Measurements from ENCODE around the gene PPP1R37. TPM values are rescaled to one million over a fixed set of nuclear protein-coding genes. Genes with fewer than 3 reads are reported as not detected.

The PPP1R37 gene
- total and polyA plus RNA-seq, 2 donors (not counting 1 experiment from before 2014, with no cell fraction given) = 20.7 to 28.1 TPM

DNA sequence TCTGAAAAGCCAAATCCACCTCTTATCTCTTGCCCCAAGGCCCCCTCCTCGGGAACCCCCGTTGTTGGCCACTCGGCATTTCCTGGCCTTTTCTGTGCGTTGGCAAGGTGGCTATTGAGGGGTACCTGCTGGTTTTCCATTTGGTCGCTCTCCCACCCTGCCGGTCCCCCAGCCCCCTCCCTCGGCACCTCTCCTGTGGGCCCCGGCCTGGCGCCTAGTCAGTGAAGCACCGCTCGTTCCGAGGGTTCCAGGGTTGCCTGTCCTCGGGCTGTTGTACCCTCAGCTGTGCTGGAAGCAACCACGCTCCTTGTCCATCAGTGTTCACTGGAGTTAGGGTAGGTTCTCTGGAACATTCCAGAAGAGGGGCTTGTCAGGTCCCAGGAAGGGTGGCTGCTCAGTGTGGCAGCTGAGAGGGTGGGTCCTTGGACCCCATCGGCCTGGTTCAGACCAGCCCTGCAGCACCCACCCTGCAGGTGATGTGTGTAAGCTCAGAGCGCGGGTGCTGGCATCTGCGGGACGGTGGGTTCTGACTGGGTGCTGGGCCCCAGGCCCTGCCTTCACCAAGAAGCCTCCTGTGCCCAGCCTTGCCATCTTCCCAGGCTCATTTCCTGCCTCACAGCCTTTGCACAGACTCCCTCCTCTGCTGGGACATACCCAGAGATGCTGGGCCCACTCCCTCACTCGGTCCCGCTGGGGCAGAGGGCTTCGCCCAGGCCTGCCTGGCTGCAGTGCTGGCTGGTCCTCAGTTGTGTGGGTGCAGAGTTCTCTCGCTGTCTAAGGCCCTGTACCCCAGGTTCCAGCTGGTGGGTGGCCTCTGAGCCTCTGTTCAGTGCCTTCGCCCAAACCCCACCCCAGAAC is 46.5 kb downstream of the PPP1R37 start:
- Mint-ChIP-seq H3K4me1 (peaks cover 34% of the 10 kb centered on the region), H3K4me3 (no peak overlapping the region), H3K27me3 (no peaks in the 10 kb centered on the region), H3K27ac (no peak overlapping the region), H3K9me3 (ENCODE audit: insufficient read depth) (no peaks in the 10 kb centered on the region)
- no peak for ATAC-seq (ENCODE audit: low read depth)
- no peaks in the 10 kb centered on the region for H3K9me3 ChIP-seq (ENCODE audit: control extremely low read depth in 1 of 3, control insufficient read depth in 2 of 3, insufficient read depth in 1 of 3, low read length in 2 of 3)
- H3K79me2 ChIP-seq (ENCODE audit: control insufficient read depth, insufficient read depth, low read length) = peaks cover 48% of the 10 kb centered on the region
- POLR2A ChIA-PET = no interaction called here
- CTCF ChIA-PET = interaction anchor here (1.1 kb wide), 1 partner anchor 77 kb away, joined by 4 read pairs; no protein-coding TSS in a partner anchor
- H4K20me1 ChIP-seq (ENCODE audit: control insufficient read depth, insufficient read depth, low read length, poor library complexity, severe bottlenecking) = peaks cover 13% of the 10 kb centered on the region
- H3K4me1 ChIP-seq (ENCODE audit: control insufficient read depth in 2 of 2, insufficient read depth in 2 of 2, low read length in 2 of 2) = peaks cover 32 to 39% of the 10 kb centered on the region in 2 donors
- WGBS (ENCODE audit: insufficient coverage) = 97% methylated on average over 23 of the region's 24 CpGs
- H3K4me2 ChIP-seq (replicated peaks; ENCODE audit: low read depth, low read length, poor library complexity, severe bottlenecking) = no peak overlapping the region
- no peak overlapping the region for H2AFZ ChIP-seq (ENCODE audit: insufficient read depth, low read depth, low read length, poor library complexity, severe bottlenecking)
- no peak overlapping the region for H3K4me3 ChIP-seq (ENCODE audit: control extremely low read depth in 1 of 5, extremely low read depth in 1 of 5, insufficient read depth in 1 of 5, low read depth in 2 of 5, low read length in 4 of 5)
- TF ChIP-seq CTCF (IDR thresholded peaks at IDR 0.05) (no peak), EZH2 (IDR thresholded peaks at IDR 0.05; ENCODE audit: borderline replicate concordance, insufficient read depth, low read depth, low read length, poor library complexity, severe bottlenecking) (no peak)
- no peak overlapping the region for H3K9ac ChIP-seq (ENCODE audit: low read length)
- intact Hi-C loops (cut with micrococcal nuclease) = no loop called here
- H3K36me3 ChIP-seq (replicated peaks in 1 of 2; ENCODE audit: control extremely low read depth in 1 of 2, control insufficient read depth in 1 of 2, extremely low read depth in 1 of 2, insufficient read depth in 2 of 2, low read length in 1 of 2) = peaks cover 0 to 12% of the 10 kb centered on the region in 2 experiments
- no peaks in the 10 kb centered on the region for H3K27me3 ChIP-seq (replicated peaks in 1 of 4; ENCODE audit: control extremely low read depth in 1 of 4, control insufficient read depth in 3 of 4, insufficient read depth in 4 of 4, low read length in 3 of 4)
- DNase-seq = no peak
- no peak overlapping the region for H3K27ac ChIP-seq (ENCODE audit: low read length in 2 of 2)

DNA sequence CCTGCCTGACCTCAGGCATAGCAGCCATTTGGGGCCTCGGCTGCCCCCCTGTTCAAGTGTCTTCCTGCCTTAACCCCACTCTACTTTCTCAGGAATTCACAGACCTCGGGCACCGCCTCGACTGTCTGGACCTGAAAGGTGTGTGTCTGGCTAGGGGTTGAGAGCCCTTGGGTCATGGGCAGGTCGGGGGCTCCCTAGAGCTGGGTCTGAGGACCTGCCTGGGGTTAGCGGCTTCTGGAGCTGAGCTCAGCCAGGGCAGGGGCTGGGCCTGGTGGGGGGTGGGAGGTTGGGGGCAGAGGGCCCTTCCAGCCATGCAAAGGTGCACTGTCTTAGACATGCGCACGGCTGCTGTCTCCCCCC is 47.1 kb downstream of the PPP1R37 start:
- CTCF ChIA-PET = no interaction called here
- Histone ChIP-seq H3K9ac (ENCODE audit: low read length) (no peak overlapping the region), H3K4me1 (ENCODE audit: control insufficient read depth in 2 of 2, insufficient read depth in 2 of 2, low read length in 2 of 2) (peaks cover 26 to 33% of the 10 kb centered on the region in 2 donors), H3K27me3 (replicated peaks in 1 of 4; ENCODE audit: control extremely low read depth in 1 of 4, control insufficient read depth in 3 of 4, insufficient read depth in 4 of 4, low read length in 3 of 4) (no peaks in the 10 kb centered on the region), H4K20me1 (ENCODE audit: control insufficient read depth, insufficient read depth, low read length, poor library complexity, severe bottlenecking) (peaks cover 13% of the 10 kb centered on the region), H3K4me2 (replicated peaks; ENCODE audit: low read depth, low read length, poor library complexity, severe bottlenecking) (no peak overlapping the region), H3K36me3 (replicated peaks in 1 of 2; ENCODE audit: control extremely low read depth in 1 of 2, control insufficient read depth in 1 of 2, extremely low read depth in 1 of 2, insufficient read depth in 2 of 2, low read length in 1 of 2) (peaks cover 0 to 15% of the 10 kb centered on the region in 2 experiments), H3K9me3 (ENCODE audit: control extremely low read depth in 1 of 3, control insufficient read depth in 2 of 3, insufficient read depth in 1 of 3, low read length in 2 of 3) (no peaks in the 10 kb centered on the region), H3K27ac (ENCODE audit: low read length in 2 of 2) (no peak overlapping the region), H3K79me2 (ENCODE audit: control insufficient read depth, insufficient read depth, low read length) (peaks cover 42% of the 10 kb centered on the region), H2AFZ (ENCODE audit: insufficient read depth, low read depth, low read length, poor library complexity, severe bottlenecking) (no peak overlapping the region), H3K4me3 (ENCODE audit: control extremely low read depth in 1 of 5, extremely low read depth in 1 of 5, insufficient read depth in 1 of 5, low read depth in 2 of 5, low read length in 4 of 5) (no peak overlapping the region)
- intact Hi-C loops (cut with micrococcal nuclease) = no loop called here
- TF ChIP-seq CTCF (IDR thresholded peaks at IDR 0.05) (no peak), EZH2 (IDR thresholded peaks at IDR 0.05; ENCODE audit: borderline replicate concordance, insufficient read depth, low read depth, low read length, poor library complexity, severe bottlenecking) (no peak)
- no peak overlapping the region for H3K4me3 Mint-ChIP-seq
- H3K27me3 Mint-ChIP-seq = no peaks in the 10 kb centered on the region
- no peaks in the 10 kb centered on the region for H3K9me3 Mint-ChIP-seq (ENCODE audit: insufficient read depth)
- no peak overlapping the region for H3K27ac Mint-ChIP-seq
- peaks cover 30% of the 10 kb centered on the region for H3K4me1 Mint-ChIP-seq
- DNase-seq (no peak), ATAC-seq (ENCODE audit: low read depth) (no peak)
- POLR2A ChIA-PET = no interaction called here
- WGBS (ENCODE audit: insufficient coverage) = 98% methylated on average over 5 of the region's 8 CpGs
